Endothelial cell of umbilical vein (primary cell): ENCODE measurements around the gene B3GNT8.

ENCODE experiments used
- CTCF ChIP-seq, 2 donors: IDR thresholded peaks; 1 replicate in 1 of 2; 2 replicates in 1 of 2; pipeline ENCODE4 v1.5.1; 2011; ENCODE audit warnings: low read length in 2 of 2, mild to moderate bottlenecking in 2 of 2, moderate library complexity in 2 of 2, control low read depth in 1 of 2, inconsistent platforms in 1 of 2, low read depth in 1 of 2; ENCODE audit not compliant: insufficient read depth in 1 of 2; ENCODE audit errors: extremely low read depth in 1 of 2
- EZH2 ChIP-seq: IDR thresholded peaks from 2 replicates; pipeline ENCODE4 v1.6.1; 2012; ENCODE audit warnings: borderline replicate concordance, low read depth, mild to moderate bottlenecking, moderate library complexity, low read length, inconsistent platforms; ENCODE audit not compliant: severe bottlenecking
- FOS ChIP-seq: IDR thresholded peaks from 2 replicates; pipeline ENCODE4 v1.6.1; 2011; ENCODE audit warnings: mild to moderate bottlenecking, low read length, moderate library complexity, borderline replicate concordance; ENCODE audit not compliant: insufficient read depth
- JUN ChIP-seq: IDR thresholded peaks from 2 replicates; pipeline ENCODE4 v1.6.1; 2011; ENCODE audit warnings: borderline replicate concordance, low read depth; ENCODE audit not compliant: insufficient read length, insufficient read depth
- MAX ChIP-seq: IDR thresholded peaks from 2 replicates; pipeline ENCODE4 v1.6.1; 2011; ENCODE audit not compliant: insufficient read depth, insufficient read length
- MYC ChIP-seq: IDR thresholded peaks from one replicate; pipeline ENCODE4 v1.6.1; 2011; ENCODE audit warnings: mild to moderate bottlenecking, low read depth, low read length
- POLR2A ChIP-seq: IDR thresholded peaks from 2 replicates; pipeline ENCODE4 v1.6.1; 2012; ENCODE audit warnings: low read depth, mild to moderate bottlenecking, control low read depth, low read length
- POLR2AphosphoS5 ChIP-seq: IDR thresholded peaks from 2 replicates; pipeline ENCODE4 v1.6.1; 2012; ENCODE audit warnings: low read depth, mild to moderate bottlenecking, control low read depth, low read length, moderate library complexity; ENCODE audit not compliant: insufficient read depth

- no peak for TF ChIP-seq CTCF (IDR thresholded peaks at IDR 0.05; ENCODE audit: extremely low read depth in 1 of 2, insufficient read depth in 1 of 2, low read depth in 1 of 2, low read length in 2 of 2)
- no peak for TF ChIP-seq POLR2A
- TF ChIP-seq EZH2 = no peak
- TF ChIP-seq MAX = no peak
- TF ChIP-seq POLR2AphosphoS5 = no peak
- TF ChIP-seq MYC = no peak
- TF ChIP-seq JUN = no peak
- no peak for TF ChIP-seq FOS
Observed at GRCh38 chr19:41445575-41445974, 18.4 kb upstream of the B3GNT8 start.
